H9 (cell line): ENCODE data around the gene NOS3. TPM values are rescaled to one million over a fixed set of nuclear protein-coding genes. Genes with fewer than 3 reads are reported as not detected.

Experiments
- DNase-seq: peaks from one replicate; pipeline ENCODE4 v3.0.0-alpha.2; 2017
- H2AFZ ChIP-seq: one replicate; pipeline ENCODE4 v1.6.1; 2013; ENCODE audit warnings: mild to moderate bottlenecking, low read length, control low read depth, moderate library complexity
- H2AK5ac ChIP-seq: 2 replicates; pipeline ENCODE4 v1.6.1; 2013; ENCODE audit warnings: low read length, control low read depth, mixed read lengths; ENCODE audit not compliant: insufficient read length
- H2BK120ac ChIP-seq: one replicate; pipeline ENCODE4 v1.6.1; 2013; ENCODE audit warnings: low read depth, mild to moderate bottlenecking, low read length, control low read depth, inconsistent platforms; ENCODE audit not compliant: poor library complexity, severe bottlenecking
- H2BK12ac ChIP-seq: 2 replicates; pipeline ENCODE4 v1.6.1; 2013; ENCODE audit warnings: low read length, control low read depth, mixed read lengths, low read depth; ENCODE audit not compliant: insufficient read length
- H2BK15ac ChIP-seq: 2 replicates; pipeline ENCODE4 v1.6.1; 2013; ENCODE audit warnings: low read depth, low read length, control low read depth
- H2BK20ac ChIP-seq: one replicate; pipeline ENCODE4 v1.6.1; 2013; ENCODE audit warnings: low read depth, mild to moderate bottlenecking, low read length, control low read depth, inconsistent platforms; ENCODE audit not compliant: poor library complexity, severe bottlenecking
- H2BK5ac ChIP-seq: 2 replicates; pipeline ENCODE4 v1.6.1; 2013; ENCODE audit warnings: low read length, control low read depth, mixed read lengths; ENCODE audit not compliant: insufficient read length
- H3K14ac ChIP-seq: 2 replicates; pipeline ENCODE4 v1.6.1; 2013; ENCODE audit warnings: low read length, control low read depth; ENCODE audit not compliant: insufficient read depth
- H3K18ac ChIP-seq: 2 replicates; pipeline ENCODE4 v1.6.1; 2013; ENCODE audit warnings: low read depth, mild to moderate bottlenecking, mixed read lengths, low read length, control low read depth; ENCODE audit not compliant: insufficient read length
- H3K23ac ChIP-seq: 2 replicates; pipeline ENCODE4 v1.6.1; 2013; ENCODE audit warnings: low read length, control low read depth, mixed read lengths, low read depth; ENCODE audit not compliant: insufficient read length
- H3K23me2 ChIP-seq: 2 replicates; pipeline ENCODE4 v1.6.1; 2013; ENCODE audit warnings: low read depth, mild to moderate bottlenecking, mixed read lengths, low read length, control low read depth; ENCODE audit not compliant: insufficient read length, poor library complexity, severe bottlenecking
- H3K27ac ChIP-seq: 2 replicates; pipeline ENCODE4 v1.5.1; 2013; ENCODE audit warnings: low read length, control low read depth, mixed read lengths, low read depth; ENCODE audit not compliant: insufficient read length
- H3K27me3 ChIP-seq: 2 replicates; pipeline ENCODE4 v1.6.1; 2013; ENCODE audit warnings: low read length, control low read depth, inconsistent platforms; ENCODE audit not compliant: insufficient read depth
- H3K4ac ChIP-seq: 2 replicates; pipeline ENCODE4 v1.6.1; 2013; ENCODE audit warnings: low read depth, mild to moderate bottlenecking, control low read depth, inconsistent platforms, low read length, moderate library complexity
- H3K4me1 ChIP-seq: 2 replicates; pipeline ENCODE4 v1.6.1; 2013; ENCODE audit warnings: low read length, control low read depth, inconsistent platforms; ENCODE audit not compliant: insufficient read depth
- H3K4me2 ChIP-seq: 2 replicates; pipeline ENCODE4 v1.6.1; 2013; ENCODE audit warnings: low read length, control low read depth, mixed read lengths; ENCODE audit not compliant: insufficient read length, insufficient read depth
- H3K56ac ChIP-seq: 2 replicates; pipeline ENCODE4 v1.6.1; 2013; ENCODE audit warnings: low read depth, mild to moderate bottlenecking, mixed read lengths, low read length, control low read depth; ENCODE audit not compliant: insufficient read length
- H3K79me1 ChIP-seq: 2 replicates; pipeline ENCODE4 v1.6.1; 2013; ENCODE audit warnings: low read depth, mild to moderate bottlenecking, moderate library complexity, low read length, control low read depth, inconsistent platforms; ENCODE audit not compliant: insufficient read depth, poor library complexity, severe bottlenecking
- H3K79me2 ChIP-seq: 2 replicates; pipeline ENCODE4 v1.6.1; 2013; ENCODE audit warnings: low read length, control low read depth, inconsistent platforms; ENCODE audit not compliant: insufficient read depth
- H3K9ac ChIP-seq: 2 replicates; pipeline ENCODE4 v1.6.1; 2013; ENCODE audit warnings: low read length, control low read depth, mixed read lengths; ENCODE audit not compliant: insufficient read length; ENCODE audit errors: extremely low read depth
- H3K9me3 ChIP-seq: one replicate; pipeline ENCODE4 v1.6.1; 2013; ENCODE audit warnings: low read depth, low read length, inconsistent platforms; ENCODE audit not compliant: control insufficient read depth
- H3T11ph ChIP-seq: one replicate; pipeline ENCODE4 v1.6.1; 2013; ENCODE audit warnings: mild to moderate bottlenecking, low read length, control low read depth, inconsistent platforms
- H4K20me1 ChIP-seq: one replicate; pipeline ENCODE4 v1.6.1; 2013; ENCODE audit not compliant: control insufficient read depth, insufficient read length, insufficient read depth
- H4K5ac ChIP-seq: 2 replicates; pipeline ENCODE4 v1.6.1; 2013; ENCODE audit warnings: low read depth, mild to moderate bottlenecking, mixed read lengths, low read length, control low read depth; ENCODE audit not compliant: insufficient read length
- H4K8ac ChIP-seq: replicated peaks from 2 replicates; pipeline ENCODE4 v1.6.1; 2013; ENCODE audit warnings: low read length, control low read depth, mixed read lengths, low read depth; ENCODE audit not compliant: insufficient read length
- H4K91ac ChIP-seq: 2 replicates; pipeline ENCODE4 v1.6.1; 2013; ENCODE audit warnings: low read depth, mild to moderate bottlenecking, moderate library complexity, mixed read lengths, low read length, control low read depth; ENCODE audit not compliant: insufficient read length
- H3K27ac Mint-ChIP-seq, 3 experiments: 2 replicates in 2 of 3; 3 replicates in 1 of 3; pipeline ENCODE4 v1.8.0; 2020 to 2021; ENCODE audit warnings: mixed read lengths in 3 of 3, mild to moderate bottlenecking in 1 of 3, moderate library complexity in 1 of 3
- H3K27me3 Mint-ChIP-seq: 2 replicates; pipeline ENCODE4 v1.8.0; 2021; ENCODE audit warnings: low read depth, mild to moderate bottlenecking, moderate library complexity, mixed read lengths
- H3K36me3 Mint-ChIP-seq, 3 experiments: 2 replicates in 2 of 3; 3 replicates in 1 of 3; pipeline ENCODE4 v1.8.0; 2020 to 2021; ENCODE audit warnings: low read depth in 3 of 3, mixed read lengths in 3 of 3; ENCODE audit not compliant: insufficient read depth in 1 of 3
- H3K4me1 Mint-ChIP-seq, 2 experiments: 2 replicates each; pipeline ENCODE4 v1.8.0; 2020; ENCODE audit warnings: mixed read lengths in 2 of 2
- H3K4me3 Mint-ChIP-seq, 2 experiments: 2 replicates in 1 of 2; 3 replicates in 1 of 2; pipeline ENCODE4 v1.8.0; 2020 to 2021; ENCODE audit warnings: mild to moderate bottlenecking in 2 of 2, mixed read lengths in 2 of 2, moderate library complexity in 1 of 2
- H3K9me3 Mint-ChIP-seq, 2 experiments: 2 replicates in 1 of 2; 3 replicates in 1 of 2; pipeline ENCODE4 v1.8.0; 2020; ENCODE audit warnings: mild to moderate bottlenecking in 2 of 2, mixed read lengths in 2 of 2, moderate library complexity in 1 of 2
- CTCF ChIP-seq: fragments of 200-600 bp; sonication (generic); conservative IDR thresholded peaks from 3 replicates; pipeline ENCODE4 v1.8.0; 2021; ENCODE audit warnings: antibody characterized with exemption, mild to moderate bottlenecking
- WGBS: extraction: QIAGEN DNeasy Blood & Tissue Kit; methylation state at CpG from one replicate; pipeline ENCODE4 v1.1.7; 2013; ENCODE audit warnings: missing lambda C conversion rate, low lambda C conversion rate, mixed read lengths; ENCODE audit not compliant: insufficient read length; ENCODE audit errors: extremely low coverage; 5-methylcytosine and 5-hydroxymethylcytosine counted together
- total RNA-seq: library from RNA; stranded (reverse); gene quantifications from 2 replicates; pipeline ENCODE4 v1.2.1, GENCODE V29; 2021

NOS3 gene
- total RNA-seq, 1 experiment from 2014 or later = 4.5 TPM

DNA sequence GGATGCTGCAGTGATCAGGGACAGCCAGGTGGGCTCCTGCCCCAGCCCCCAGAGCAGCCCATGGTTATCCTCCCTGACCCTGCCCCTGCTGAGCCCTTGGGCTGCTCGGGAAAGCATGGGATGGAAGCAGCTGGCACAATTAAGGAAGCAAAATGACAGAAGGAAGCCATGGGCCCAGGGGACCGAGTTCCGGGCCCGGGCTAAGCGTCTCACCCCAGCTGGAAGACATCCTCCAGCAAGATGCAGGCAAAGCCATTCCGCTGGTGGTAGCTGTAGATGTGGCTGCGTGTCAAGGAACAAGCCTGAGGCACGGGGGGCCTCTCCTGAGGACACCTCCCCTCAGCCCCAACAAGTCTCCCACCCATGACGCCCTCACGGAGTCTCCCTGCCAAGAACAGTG is 32.4 kb downstream of the NOS3 start:
- H4K5ac ChIP-seq = no peak overlapping the region
- H2BK20ac ChIP-seq = no peak overlapping the region
- no peak overlapping the region for H3K4me2 ChIP-seq
- peaks cover 8% of the 10 kb centered on the region for H3K4me1 ChIP-seq
- H3K18ac ChIP-seq = no peak overlapping the region
- no peak overlapping the region for H2BK5ac ChIP-seq
- DNase-seq = no peak
- H3T11ph ChIP-seq = no peak overlapping the region
- H3K27me3 ChIP-seq = peaks cover 6% of the 10 kb centered on the region; the same call in 1 of the 2 replicates
- no peaks in the 10 kb centered on the region for H4K20me1 ChIP-seq
- H3K23me2 ChIP-seq = peaks cover 3% of the 10 kb centered on the region
- H3K27ac ChIP-seq = no peak overlapping the region
- no peak overlapping the region for H3K23ac ChIP-seq
- no peak overlapping the region for H4K91ac ChIP-seq
- H3K79me1 ChIP-seq = no peaks in the 10 kb centered on the region
- H3K4ac ChIP-seq = no peak overlapping the region
- TF ChIP-seq CTCF = no peak
- Mint-ChIP-seq H3K4me1 (peaks cover 33 to 56% of the 10 kb centered on the region in 2 experiments), H3K36me3 (no peaks in the 10 kb centered on the region; a peak in 2 of 7 replicates), H3K27ac (no peak overlapping the region; a peak in 1 of 7 replicates), H3K9me3 (peaks cover 0 to 8% of the 10 kb centered on the region in 2 experiments; a peak in 2 of 5 replicates), H3K4me3 (no peak overlapping the region), H3K27me3 (peaks cover 67% of the 10 kb centered on the region)
- H2BK120ac ChIP-seq = no peak overlapping the region
- H3K9ac ChIP-seq = no peak overlapping the region
- H2BK12ac ChIP-seq = no peak overlapping the region
- no CpG with 5 or more reads among the region's 10 CpGs for WGBS
- no peak overlapping the region for H2AK5ac ChIP-seq
- H4K8ac ChIP-seq = no peak overlapping the region
- H2BK15ac ChIP-seq = no peak overlapping the region
- no peaks in the 10 kb centered on the region for H3K9me3 ChIP-seq
- H2AFZ ChIP-seq = no peak overlapping the region
- no peaks in the 10 kb centered on the region for H3K79me2 ChIP-seq
- H3K14ac ChIP-seq = no peak overlapping the region
- H3K56ac ChIP-seq = no peak overlapping the region
